ENCODE results near the gene PIK3C3. TPM values are rescaled to one million over a fixed set of nuclear protein-coding genes. Genes with fewer than 3 reads are reported as not detected.

The PIK3C3 gene
- total RNA-seq, 1 experiment from 2014 or later = 50.5 TPM

GRCh38 chr18:41917181-41917580 lies 37.9 kb upstream of the PIK3C3 start:
- CTCF ChIA-PET = interaction anchor here (0.6 to 1.8 kb wide), 2 partner anchors 9 to 89 kb away, joined by 4 to 6 read pairs; no protein-coding TSS in a partner anchor
- Mint-ChIP-seq H3K9me3 (ENCODE audit: unreplicated experiment) (no peaks in the 10 kb centered on the region), H3K4me3 (ENCODE audit: unreplicated experiment) (no peak overlapping the region), H3K27me3 (ENCODE audit: insufficient read depth, unreplicated experiment) (no peaks in the 10 kb centered on the region), H3K4me1 (ENCODE audit: insufficient read depth, unreplicated experiment) (no peaks in the 10 kb centered on the region), H3K36me3 (ENCODE audit: insufficient read depth, unreplicated experiment) (no peaks in the 10 kb centered on the region), H3K27ac (ENCODE audit: low read depth, unreplicated experiment) (no peak overlapping the region)
- BruUV-seq (replicated peaks) = no TSS peak
- DNase-seq (ENCODE audit: unreplicated experiment) = no peak
- intact Hi-C loops (cut with micrococcal nuclease) = no loop called here
- no peak for TF ChIP-seq CTCF (IDR thresholded peaks at IDR 0.05; ENCODE audit: unreplicated experiment)
- POLR2A ChIA-PET = interaction anchor here (0.6 to 0.7 kb wide), 2 partner anchors 44 to 105 kb away, joined by 3 read pairs; no protein-coding TSS in a partner anchor

GRCh38 chr18:41921770-41922169 lies 33.3 kb upstream of the PIK3C3 start:
- CTCF ChIA-PET = interaction anchor here (0.8 kb wide), 1 partner anchor 17 kb away, joined by 3 read pairs; no protein-coding TSS in a partner anchor
- DNase-seq (ENCODE audit: unreplicated experiment) = no peak

GRCh38 chr18:41922176-41922575 lies 32.9 kb upstream of the PIK3C3 start:
- POLR2A ChIA-PET = no interaction called here
- no peaks in the 10 kb centered on the region for H3K9me3 Mint-ChIP-seq (ENCODE audit: unreplicated experiment)
- no peak overlapping the region for H3K4me3 Mint-ChIP-seq (ENCODE audit: unreplicated experiment)
- DNase-seq (ENCODE audit: unreplicated experiment) = no peak
- intact Hi-C loops (cut with micrococcal nuclease) = no loop called here
- BruUV-seq (replicated peaks) = no TSS peak
- CTCF ChIA-PET = interaction anchor here (0.6 to 0.8 kb wide), 2 partner anchors 17 to 1149 kb away, joined by 3 read pairs; no protein-coding TSS in a partner anchor
- no peak for TF ChIP-seq CTCF (IDR thresholded peaks at IDR 0.05; ENCODE audit: unreplicated experiment)
- no peaks in the 10 kb centered on the region for H3K27me3 Mint-ChIP-seq (ENCODE audit: insufficient read depth, unreplicated experiment)
- no peak overlapping the region for H3K27ac Mint-ChIP-seq (ENCODE audit: low read depth, unreplicated experiment)
- no peaks in the 10 kb centered on the region for H3K36me3 Mint-ChIP-seq (ENCODE audit: insufficient read depth, unreplicated experiment)
- no peaks in the 10 kb centered on the region for H3K4me1 Mint-ChIP-seq (ENCODE audit: insufficient read depth, unreplicated experiment)

More at GRCh38 chr18:41921770-41922169, 33.3 kb upstream of the PIK3C3 start:
- no peaks in the 10 kb centered on the region for H3K4me1 Mint-ChIP-seq (ENCODE audit: insufficient read depth, unreplicated experiment)
- H3K27ac Mint-ChIP-seq (ENCODE audit: low read depth, unreplicated experiment) = no peak overlapping the region
- H3K36me3 Mint-ChIP-seq (ENCODE audit: insufficient read depth, unreplicated experiment) = no peaks in the 10 kb centered on the region
- POLR2A ChIA-PET = no interaction called here
- no TSS peak for BruUV-seq (replicated peaks)
- TF ChIP-seq CTCF (IDR thresholded peaks at IDR 0.05; ENCODE audit: unreplicated experiment) = no peak
- intact Hi-C loops (cut with micrococcal nuclease) = no loop called here
- H3K4me3 Mint-ChIP-seq (ENCODE audit: unreplicated experiment) = no peak overlapping the region
- H3K27me3 Mint-ChIP-seq (ENCODE audit: insufficient read depth, unreplicated experiment) = no peaks in the 10 kb centered on the region
- H3K9me3 Mint-ChIP-seq (ENCODE audit: unreplicated experiment) = no peaks in the 10 kb centered on the region

- Mint-ChIP-seq H3K4me3 (ENCODE audit: unreplicated experiment) (no peak overlapping the region), H3K9me3 (ENCODE audit: unreplicated experiment) (no peaks in the 10 kb centered on the region), H3K27ac (ENCODE audit: low read depth, unreplicated experiment) (no peak overlapping the region), H3K4me1 (ENCODE audit: insufficient read depth, unreplicated experiment) (no peaks in the 10 kb centered on the region), H3K36me3 (ENCODE audit: insufficient read depth, unreplicated experiment) (no peaks in the 10 kb centered on the region), H3K27me3 (ENCODE audit: insufficient read depth, unreplicated experiment) (no peaks in the 10 kb centered on the region)
- BruUV-seq (replicated peaks) = no TSS peak
- TF ChIP-seq CTCF (IDR thresholded peaks at IDR 0.05; ENCODE audit: unreplicated experiment) = no peak
- no peak for DNase-seq (ENCODE audit: unreplicated experiment)
- intact Hi-C loops (cut with micrococcal nuclease) = no loop called here
- ChIA-PET CTCF (interaction anchor here (0.6 to 1.4 kb wide), 2 partner anchors 15 to 1150 kb away, joined by 3 to 5 read pairs; no protein-coding TSS in a partner anchor), POLR2A (no interaction called here)
Observed at GRCh38 chr18:41922841-41923240, 32.2 kb upstream of the PIK3C3 start.
